ENCODE data around the gene DPP6.

Gene DPP6

GRCh38 chr7:154746571-154747360, 694.6 kb downstream of the DPP6 start:
- in situ Hi-C loops (cut with MboI; ENCODE audit: low sequenced_read_pairs), result no loop called here

GRCh38 chr7:154748089-154748786, 696.0 kb downstream of the DPP6 start:
- in situ Hi-C loops (cut with MboI; ENCODE audit: low sequenced_read_pairs), result no loop called here

GRCh38 chr7:154750353-154750801, 698.2 kb downstream of the DPP6 start:
- in situ Hi-C loops (cut with MboI; ENCODE audit: low sequenced_read_pairs), result no loop called here

GRCh38 chr7:154753226-154753625, 701.0 kb downstream of the DPP6 start:
- in situ Hi-C loops (cut with MboI; ENCODE audit: low sequenced_read_pairs), result no loop called here

- in situ Hi-C loops (cut with MboI; ENCODE audit: low sequenced_read_pairs), result no loop called here
Observed at GRCh38 chr7:154757756-154758155, 705.6 kb downstream of the DPP6 start.

GRCh38 chr7:154759989-154760388, 707.8 kb downstream of the DPP6 start:
- in situ Hi-C loops (cut with MboI; ENCODE audit: low sequenced_read_pairs), result no loop called here

GRCh38 chr7:154765118-154765517, 712.9 kb downstream of the DPP6 start:
- in situ Hi-C loops (cut with MboI; ENCODE audit: low sequenced_read_pairs), result no loop called here

GRCh38 chr7:154767142-154767541, 714.9 kb downstream of the DPP6 start:
- in situ Hi-C loops (cut with MboI; ENCODE audit: low sequenced_read_pairs), result no loop called here

GRCh38 chr7:154767821-154768415, 715.7 kb downstream of the DPP6 start:
- in situ Hi-C loops (cut with MboI; ENCODE audit: low sequenced_read_pairs), result no loop called here

GRCh38 chr7:154769001-154769400, 716.8 kb downstream of the DPP6 start:
- in situ Hi-C loops (cut with MboI; ENCODE audit: low sequenced_read_pairs), result no loop called here

GRCh38 chr7:154769527-154769926, 717.3 kb downstream of the DPP6 start:
- in situ Hi-C loops (cut with MboI; ENCODE audit: low sequenced_read_pairs), result no loop called here

GRCh38 chr7:154770361-154770760, 718.2 kb downstream of the DPP6 start:
- in situ Hi-C loops (cut with MboI; ENCODE audit: low sequenced_read_pairs), result no loop called here

GRCh38 chr7:154770962-154771361, 718.8 kb downstream of the DPP6 start:
- in situ Hi-C loops (cut with MboI; ENCODE audit: low sequenced_read_pairs), result no loop called here

GRCh38 chr7:154774303-154774969, 722.2 kb downstream of the DPP6 start:
- in situ Hi-C loops (cut with MboI; ENCODE audit: low sequenced_read_pairs), result no loop called here

GRCh38 chr7:154775681-154776080, 723.5 kb downstream of the DPP6 start:
- in situ Hi-C loops (cut with MboI; ENCODE audit: low sequenced_read_pairs), result no loop called here

GRCh38 chr7:154776350-154776749, 724.2 kb downstream of the DPP6 start:
- in situ Hi-C loops (cut with MboI; ENCODE audit: low sequenced_read_pairs), result no loop called here

- in situ Hi-C loops (cut with MboI; ENCODE audit: low sequenced_read_pairs), result no loop called here
Observed at GRCh38 chr7:154777023-154777422, 724.8 kb downstream of the DPP6 start.

- in situ Hi-C loops (cut with MboI; ENCODE audit: low sequenced_read_pairs), result no loop called here
Observed at GRCh38 chr7:154777489-154777888, 725.3 kb downstream of the DPP6 start.

- in situ Hi-C loops (cut with MboI; ENCODE audit: low sequenced_read_pairs), result no loop called here
Observed at GRCh38 chr7:154777908-154778307, 725.7 kb downstream of the DPP6 start.

- in situ Hi-C loops (cut with MboI; ENCODE audit: low sequenced_read_pairs), result no loop called here
Observed at GRCh38 chr7:154781369-154782303, 729.4 kb downstream of the DPP6 start.

All from HL-60/S4 (cell line).